Measurements from ENCODE around the gene GRID2IP. TPM values are rescaled to one million over a fixed set of nuclear protein-coding genes. Genes with fewer than 3 reads are reported as not detected.

Gene GRID2IP
- total and polyA plus RNA-seq, 2 of the 13 experiments (the other 11 are each of a cell fraction or from before 2014, with no cell fraction given): 0.03 TPM; not detected in 1

DNA sequence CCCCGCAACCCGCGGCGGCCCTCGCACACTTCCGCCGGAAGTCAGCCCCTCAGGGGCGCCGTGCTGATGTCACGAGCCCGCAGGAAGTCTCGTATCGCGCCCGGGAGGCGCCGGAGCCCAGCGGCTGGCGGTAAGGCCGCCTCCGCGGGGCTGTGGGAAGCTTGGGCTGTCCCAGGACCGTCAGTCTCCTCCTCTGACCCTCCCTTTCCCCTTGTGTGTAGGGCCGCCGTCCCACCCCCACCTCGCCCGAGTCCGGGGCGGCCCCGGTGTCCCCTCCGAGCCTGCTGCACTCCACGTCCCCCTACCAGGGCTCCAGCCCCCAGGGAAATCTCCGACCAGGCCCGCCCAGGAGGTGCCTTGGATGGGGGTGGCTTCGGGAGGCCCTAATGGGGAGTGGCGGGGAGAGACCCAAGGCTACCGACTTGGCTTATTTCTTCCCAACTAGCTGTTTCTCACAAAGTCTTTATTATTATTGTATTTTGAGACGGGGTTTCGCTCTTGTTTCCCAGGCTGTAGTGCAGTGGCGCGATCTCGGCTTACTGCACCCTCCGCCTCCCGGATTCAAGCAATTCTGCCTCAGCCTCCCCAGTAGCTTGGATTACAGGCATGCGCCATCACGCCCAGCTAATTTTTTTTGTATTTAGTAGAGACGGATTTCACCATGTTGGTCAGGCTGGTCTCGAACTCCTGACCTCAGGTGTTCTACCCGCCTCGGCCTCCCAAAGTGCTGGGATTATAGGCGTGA is 26.3 kb upstream of the GRID2IP start, which contains the start of gene ZDHHC4:
Gene ZDHHC4 (plus strand): TSS at position 86 of the 745 bp plus-strand sequence. CDS start 3,108 bp downstream, outside the sequence.
- no peaks in the 10 kb centered on the region for H3K27me3 ChIP-seq (ENCODE audit: control insufficient read depth in 1 of 2, insufficient read depth in 2 of 2, low read length in 2 of 2)
- intact Hi-C loops (cut with micrococcal nuclease; ENCODE audit: unreplicated experiment): loop anchor here (2.0 kb wide), 1 partner anchor 13 kb away; the partner anchor contains the start of gene INTS15
- ATAC-seq: peak; percentile 84
- H3K36me3 ChIP-seq (replicated peaks in 1 of 2; ENCODE audit: control insufficient read depth in 1 of 2, insufficient read depth in 2 of 2, low read length in 2 of 2): peaks cover 7 to 24% of the 10 kb centered on the region in 2 experiments
- H3K9ac ChIP-seq (ENCODE audit: insufficient read depth, low read depth, low read length): peak within 1 kb of the TSS; percentile 97
- H3K27ac ChIP-seq (ENCODE audit: extremely low read length, insufficient read depth, low read length): peak within 1 kb of the TSS; percentile 98
- no peak within 1 kb of the TSS for H2AFZ ChIP-seq (ENCODE audit: low read length)
- in situ Hi-C loops (cut with HindIII; ENCODE audit: extremely low pct_ligation_motif_present, low pct_unique_long_range_greater_than_20kb): no loop called here
- WGBS (ENCODE audit: low lambda C conversion rate): 0% methylated on average over 31 of the region's 51 CpGs
- no peaks in the 10 kb centered on the region for H3K9me3 ChIP-seq (ENCODE audit: low read length)
- peaks cover 17% of the 10 kb centered on the region for H3K79me2 ChIP-seq (ENCODE audit: insufficient read depth, low read length)
- peaks cover 76% of the 10 kb centered on the region for H3K4me1 ChIP-seq (ENCODE audit: insufficient read depth, low read length)
- H3K4me2 ChIP-seq (ENCODE audit: low read depth, low read length): peak within 1 kb of the TSS; percentile 97
- no peak for FAIRE-seq
- H4K20me1 ChIP-seq (ENCODE audit: insufficient read depth, low read length): no peaks in the 10 kb centered on the region
- ChIA-PET CTCF (ENCODE audit: low intra/inter-chr PET ratio, low total read pairs) (no interaction called here), POLR2A (interaction anchor here (0.6 to 5.1 kb wide), 13 partner anchors 10 to 796 kb away, joined by 3 to 105 read pairs (median 3); partner anchors contain the start of genes DAGLB, INTS15 and RNF216)
- H3K4me3 ChIP-seq (replicated peaks in 1 of 3; ENCODE audit: insufficient read depth in 1 of 3, low read depth in 2 of 3, low read length in 3 of 3): peak within 1 kb of the TSS; percentile 86 to 90 (median 87)
- peak; percentile 87 for DNase-seq (ENCODE audit: low spot score)
- BruUV-seq (replicated peaks): TSS peak; percentile 68
- TF ChIP-seq ATF7 (IDR thresholded peaks at IDR 0.05): no peak
- TF ChIP-seq ATF7 (CRISPR knock-in tag; IDR thresholded peaks at IDR 0.05): no peak
- TF ChIP-seq, protein P1, sequence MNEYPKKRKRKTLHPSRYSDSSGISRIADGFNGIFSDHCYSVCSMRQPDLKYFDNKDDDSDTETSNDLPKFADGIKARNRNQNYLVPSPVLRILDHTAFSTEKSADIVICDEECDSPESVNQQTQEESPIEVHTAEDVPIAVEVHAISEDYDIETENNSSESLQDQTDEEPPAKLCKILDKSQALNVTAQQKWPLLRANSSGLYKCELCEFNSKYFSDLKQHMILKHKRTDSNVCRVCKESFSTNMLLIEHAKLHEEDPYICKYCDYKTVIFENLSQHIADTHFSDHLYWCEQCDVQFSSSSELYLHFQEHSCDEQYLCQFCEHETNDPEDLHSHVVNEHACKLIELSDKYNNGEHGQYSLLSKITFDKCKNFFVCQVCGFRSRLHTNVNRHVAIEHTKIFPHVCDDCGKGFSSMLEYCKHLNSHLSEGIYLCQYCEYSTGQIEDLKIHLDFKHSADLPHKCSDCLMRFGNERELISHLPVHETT (CRISPR knock-in tag; conservative IDR thresholded peaks at IDR 0.05): peak; percentile 70
- TF ChIP-seq ZNF350 (CRISPR knock-in tag; IDR thresholded peaks at IDR 0.05; ENCODE audit: borderline replicate concordance, low read depth): no peak
- TF ChIP-seq ELF3 (CRISPR knock-in tag; IDR thresholded peaks at IDR 0.05): peak; percentile 72
- TF ChIP-seq TBL1XR1 (IDR thresholded peaks at IDR 0.05; ENCODE audit: borderline replicate concordance, low read length, partially characterized antibody): no peak
- TF ChIP-seq, protein P2, sequence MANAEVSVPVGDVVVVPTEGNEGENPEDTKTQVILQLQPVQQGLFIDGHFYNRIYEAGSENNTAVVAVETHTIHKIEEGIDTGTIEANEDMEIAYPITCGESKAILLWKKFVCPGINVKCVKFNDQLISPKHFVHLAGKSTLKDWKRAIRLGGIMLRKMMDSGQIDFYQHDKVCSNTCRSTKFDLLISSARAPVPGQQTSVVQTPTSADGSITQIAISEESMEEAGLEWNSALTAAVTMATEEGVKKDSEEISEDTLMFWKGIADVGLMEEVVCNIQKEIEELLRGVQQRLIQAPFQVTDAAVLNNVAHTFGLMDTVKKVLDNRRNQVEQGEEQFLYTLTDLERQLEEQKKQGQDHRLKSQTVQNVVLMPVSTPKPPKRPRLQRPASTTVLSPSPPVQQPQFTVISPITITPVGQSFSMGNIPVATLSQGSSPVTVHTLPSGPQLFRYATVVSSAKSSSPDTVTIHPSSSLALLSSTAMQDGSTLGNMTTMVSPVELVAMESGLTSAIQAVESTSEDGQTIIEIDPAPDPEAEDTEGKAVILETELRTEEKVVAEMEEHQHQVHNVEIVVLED (CRISPR knock-in tag; IDR thresholded peaks at IDR 0.05; ENCODE audit: borderline replicate concordance): peak; percentile 78
- TF ChIP-seq GFI1 (CRISPR knock-in tag; IDR thresholded peaks at IDR 0.05; ENCODE audit: borderline replicate concordance): peak; percentile 71
- TF ChIP-seq, protein P3, sequence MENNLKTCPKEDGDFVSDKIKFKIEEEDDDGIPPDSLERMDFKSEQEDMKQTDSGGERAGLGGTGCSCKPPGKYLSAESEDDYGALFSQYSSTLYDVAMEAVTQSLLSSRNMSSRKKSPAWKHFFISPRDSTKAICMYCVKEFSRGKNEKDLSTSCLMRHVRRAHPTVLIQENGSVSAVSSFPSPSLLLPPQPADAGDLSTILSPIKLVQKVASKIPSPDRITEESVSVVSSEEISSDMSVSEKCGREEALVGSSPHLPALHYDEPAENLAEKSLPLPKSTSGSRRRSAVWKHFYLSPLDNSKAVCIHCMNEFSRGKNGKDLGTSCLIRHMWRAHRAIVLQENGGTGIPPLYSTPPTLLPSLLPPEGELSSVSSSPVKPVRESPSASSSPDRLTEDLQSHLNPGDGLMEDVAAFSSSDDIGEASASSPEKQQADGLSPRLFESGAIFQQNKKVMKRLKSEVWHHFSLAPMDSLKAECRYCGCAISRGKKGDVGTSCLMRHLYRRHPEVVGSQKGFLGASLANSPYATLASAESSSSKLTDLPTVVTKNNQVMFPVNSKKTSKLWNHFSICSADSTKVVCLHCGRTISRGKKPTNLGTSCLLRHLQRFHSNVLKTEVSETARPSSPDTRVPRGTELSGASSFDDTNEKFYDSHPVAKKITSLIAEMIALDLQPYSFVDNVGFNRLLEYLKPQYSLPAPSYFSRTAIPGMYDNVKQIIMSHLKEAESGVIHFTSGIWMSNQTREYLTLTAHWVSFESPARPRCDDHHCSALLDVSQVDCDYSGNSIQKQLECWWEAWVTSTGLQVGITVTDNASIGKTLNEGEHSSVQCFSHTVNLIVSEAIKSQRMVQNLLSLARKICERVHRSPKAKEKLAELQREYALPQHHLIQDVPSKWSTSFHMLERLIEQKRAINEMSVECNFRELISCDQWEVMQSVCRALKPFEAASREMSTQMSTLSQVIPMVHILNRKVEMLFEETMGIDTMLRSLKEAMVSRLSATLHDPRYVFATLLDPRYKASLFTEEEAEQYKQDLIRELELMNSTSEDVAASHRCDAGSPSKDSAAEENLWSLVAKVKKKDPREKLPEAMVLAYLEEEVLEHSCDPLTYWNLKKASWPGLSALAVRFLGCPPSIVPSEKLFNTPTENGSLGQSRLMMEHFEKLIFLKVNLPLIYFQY (CRISPR knock-in tag; IDR thresholded peaks at IDR 0.05; ENCODE audit: borderline replicate concordance): peak; percentile 56; the same call in 1 of the 2 replicates
- TF ChIP-seq NKX3-1 (CRISPR knock-in tag; IDR thresholded peaks at IDR 0.05): peak; percentile 45; the same call in 1 of the 2 replicates
- no peak for TF ChIP-seq ZNF484 (CRISPR knock-in tag; IDR thresholded peaks at IDR 0.05; ENCODE audit: borderline replicate concordance, low read depth)
- no peak for TF ChIP-seq HHEX (CRISPR knock-in tag; IDR thresholded peaks at IDR 0.05)
- TF ChIP-seq KLF15 (CRISPR knock-in tag; IDR thresholded peaks at IDR 0.05; ENCODE audit: borderline replicate concordance): no peak; the same call in 1 of the 2 replicates
- peak; percentile 62; the same call in 1 of the 2 replicates for TF ChIP-seq MEF2D (CRISPR knock-in tag; IDR thresholded peaks at IDR 0.05)
